NCI-H526 (cell line): ENCODE results near the gene SMIM33.
"Not testable (repeated sequence)": the region's sequence is repeated elsewhere in the genome, so short reads cannot be mapped to it uniquely, and the experiment has no call there.

ENCODE experiments used
- DNase-seq, 2 experiments: peaks; one replicate each; lab custom pipeline; 2025; lab: John Stamatoyannopoulos, UW

SMIM33 gene

GRCh38 chr5:139457241-139457640 is 13.6 kb upstream of the SMIM33 start:
- no peak for DNase-seq

- DNase-seq, result no peak
These were observed 13.0 kb upstream of the SMIM33 start for GRCh38 chr5:139457653-139458306.

- no peak for DNase-seq
These were observed 12.0 kb upstream of the SMIM33 start for GRCh38 chr5:139458580-139459407.

GRCh38 chr5:139459451-139459934 is 11.3 kb upstream of the SMIM33 start:
- DNase-seq, result peak in 1 of 2 experiments; percentile 28

- DNase-seq, result no peak
These were observed 10.3 kb upstream of the SMIM33 start for GRCh38 chr5:139460455-139460854.

- no peak for DNase-seq
These were observed 9.6 kb upstream of the SMIM33 start for GRCh38 chr5:139461176-139461575.

GRCh38 chr5:139461698-139462097 is 9.1 kb upstream of the SMIM33 start:
- no peak for DNase-seq

- no peak for DNase-seq
These were observed 8.1 kb upstream of the SMIM33 start, which contains the start of gene ECSCR for GRCh38 chr5:139462586-139463276. Gene ECSCR, minus strand, starts transcription at chr5:139462743. Its CDS starts 73 bp downstream, at chr5:139462670.

- no peak for DNase-seq
These were observed 2.3 kb upstream of the SMIM33 start for GRCh38 chr5:139468421-139468931.

- no peak for DNase-seq
These were observed 1.7 kb downstream of the SMIM33 start for GRCh38 chr5:139472386-139473030.

GRCh38 chr5:139473105-139473504 is 2.3 kb downstream of the SMIM33 start:
- DNase-seq, result no peak

GRCh38 chr5:139473565-139473964 is 2.8 kb downstream of the SMIM33 start:
- DNase-seq, result no peak

GRCh38 chr5:139474890-139475791 is 4.3 kb downstream of the SMIM33 start:
- DNase-seq, result peak; percentile 16 to 46

GRCh38 chr5:139475865-139476617 is 5.2 kb downstream of the SMIM33 start:
- DNase-seq, result no peak

- DNase-seq, result not testable (repeated sequence)
These were observed 8.0 kb downstream of the SMIM33 start for GRCh38 chr5:139478657-139479423.

- DNase-seq, result not testable (repeated sequence)
These were observed 8.9 kb downstream of the SMIM33 start for GRCh38 chr5:139479729-139480128.

- DNase-seq, result no peak
These were observed 10.3 kb downstream of the SMIM33 start for GRCh38 chr5:139481122-139481533.

- DNase-seq, result peak; percentile 12 to 37
These were observed 10.8 kb downstream of the SMIM33 start for GRCh38 chr5:139481580-139482049.
